AG04449 (cell line): ENCODE measurements around the gene COL6A2.
"Not testable (repeated sequence)": the region's sequence is repeated elsewhere in the genome, so short reads cannot be mapped to it uniquely, and the experiment has no call there.

ENCODE experiments used
- CTCF ChIA-PET: fragments of 350-600 bp; formaldehyde crosslinking; extraction: SDS; loops from one replicate; lab custom pipeline; 2021; ENCODE audit warnings: antibody characterized with exemption; lab: Yijun Ruan, JAX
- POLR2A ChIA-PET: fragments of 400-600, 350-600 bp; formaldehyde crosslinking; extraction: SDS; loops from one replicate; lab custom pipeline; 2020; ENCODE audit warnings: antibody characterized with exemption, inconsistent platforms; lab: Yijun Ruan, JAX
- DNase-seq: peaks from one replicate; pipeline ENCODE4 v3.0.0-alpha.2; 2010; ENCODE audit warnings: low read depth, low spot score
- H3K4me3 ChIP-seq: 2 replicates; pipeline ENCODE4 v1.5.1; 2011; ENCODE audit warnings: low read depth, mild to moderate bottlenecking, control low read depth, low read length
- CTCF ChIP-seq: IDR thresholded peaks from one replicate; pipeline ENCODE4 v1.5.1; 2011; ENCODE audit warnings: mild to moderate bottlenecking, moderate library complexity, low read length, control low read depth, inconsistent platforms; ENCODE audit not compliant: insufficient read depth; ENCODE audit errors: missing control alignments

Gene COL6A2

GRCh38 chr21:46171585-46171984, 73.7 kb downstream of the COL6A2 start:
- DNase-seq, result no peak
- H3K4me3 ChIP-seq, result no peak overlapping the region
- CTCF ChIA-PET, result interaction anchor here (1.0 kb wide), 1 partner anchor 27 kb away, joined by 3 read pairs; no protein-coding TSS in a partner anchor
- no peak for TF ChIP-seq CTCF
- POLR2A ChIA-PET, result no interaction called here

DNA sequence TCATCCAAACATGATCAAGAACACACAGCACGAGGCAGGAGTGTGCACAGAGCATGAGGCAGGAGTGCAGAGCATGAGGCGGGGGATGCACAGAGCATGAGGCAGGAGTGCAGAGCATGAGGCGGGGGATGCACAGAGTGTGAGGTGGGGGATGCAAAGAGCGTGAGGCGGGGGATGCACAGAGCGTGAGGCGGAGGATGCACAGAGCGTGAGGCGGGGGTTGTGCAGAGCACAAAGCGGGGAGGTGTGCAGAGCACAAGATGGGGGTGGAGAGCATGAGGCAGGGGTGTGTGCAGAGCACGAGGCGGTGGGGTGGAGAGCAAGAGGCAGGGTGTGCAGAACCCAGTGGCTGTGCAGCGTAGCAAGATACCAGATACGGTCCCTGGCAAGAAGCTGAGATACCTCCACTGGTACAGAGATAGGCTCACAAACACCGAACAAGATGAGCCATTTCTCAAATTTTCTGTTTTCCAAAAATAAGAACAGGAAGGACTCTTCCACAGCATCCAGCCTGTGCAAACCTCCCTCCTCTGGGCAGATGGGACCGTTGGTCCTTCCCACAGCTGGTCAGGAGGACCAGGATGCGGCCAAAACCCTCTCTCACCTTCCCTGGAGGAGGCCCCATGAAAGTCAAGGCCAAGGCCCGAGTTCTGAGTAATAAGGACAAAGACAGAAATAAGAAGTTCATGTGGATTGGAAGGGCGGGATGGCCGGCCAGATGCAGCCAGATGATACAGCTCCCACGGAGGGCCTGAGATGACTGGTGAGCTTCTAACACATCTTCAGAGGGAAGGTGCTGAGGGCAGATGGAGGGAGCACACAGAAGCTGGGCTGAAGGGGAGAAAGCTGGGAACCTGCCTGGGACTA, 74.3 kb downstream of the COL6A2 start:
- ChIA-PET CTCF (interaction anchor here (0.9 to 1.0 kb wide), 2 partner anchors 26 to 201 kb away, joined by 3 read pairs; no protein-coding TSS in a partner anchor), POLR2A (no interaction called here)
- TF ChIP-seq CTCF, result no peak

DNA sequence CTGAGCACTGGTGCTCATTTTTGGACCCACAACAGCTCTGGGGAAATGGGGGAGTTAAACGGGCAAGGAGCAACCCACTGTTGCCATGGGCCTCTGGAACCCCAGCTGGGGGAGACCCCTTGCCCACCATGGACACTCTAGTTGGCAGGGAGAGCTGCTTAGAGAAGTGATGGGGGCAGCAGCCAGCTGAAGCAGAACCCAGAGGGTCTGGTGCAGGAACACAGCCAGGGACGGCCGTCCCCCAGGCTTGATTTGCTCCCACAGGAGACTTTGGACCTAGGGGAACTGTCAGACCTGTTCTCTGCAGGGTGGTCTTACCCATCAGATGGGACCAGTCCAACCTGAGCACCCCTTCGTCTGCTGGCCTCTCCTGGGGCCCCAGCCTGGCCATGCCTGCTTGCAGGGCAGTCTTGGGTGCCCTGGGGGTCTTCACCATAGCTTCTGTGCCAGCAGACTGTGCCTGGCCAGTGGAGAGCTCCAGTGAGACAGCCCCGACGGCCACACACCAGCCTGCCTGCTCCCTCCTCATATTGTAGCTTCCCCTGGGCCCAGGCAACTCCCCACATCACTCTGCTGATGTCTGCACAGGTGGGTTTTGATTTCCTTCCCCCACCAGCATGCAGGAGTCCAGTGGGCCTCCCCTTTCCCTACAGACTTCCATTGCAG, 75.1 kb downstream of the COL6A2 start:
- CTCF ChIA-PET, result interaction anchor here (0.9 to 1.0 kb wide), 2 partner anchors 25 to 202 kb away, joined by 3 read pairs; no protein-coding TSS in a partner anchor
- H3K4me3 ChIP-seq, result no peak overlapping the region
- POLR2A ChIA-PET, result no interaction called here

More for the DNA sequence above, 74.3 kb downstream of the COL6A2 start:
- no peak overlapping the region for H3K4me3 ChIP-seq
- DNase-seq, result no peak

GRCh38 chr21:46173573-46173972, 75.7 kb downstream of the COL6A2 start:
- POLR2A ChIA-PET, result no interaction called here
- H3K4me3 ChIP-seq, result no peak overlapping the region
- TF ChIP-seq CTCF, result no peak
- no peak for DNase-seq
- CTCF ChIA-PET, result no interaction called here

More for the DNA sequence above, 75.1 kb downstream of the COL6A2 start:
- no peak for DNase-seq
- no peak for TF ChIP-seq CTCF

DNA sequence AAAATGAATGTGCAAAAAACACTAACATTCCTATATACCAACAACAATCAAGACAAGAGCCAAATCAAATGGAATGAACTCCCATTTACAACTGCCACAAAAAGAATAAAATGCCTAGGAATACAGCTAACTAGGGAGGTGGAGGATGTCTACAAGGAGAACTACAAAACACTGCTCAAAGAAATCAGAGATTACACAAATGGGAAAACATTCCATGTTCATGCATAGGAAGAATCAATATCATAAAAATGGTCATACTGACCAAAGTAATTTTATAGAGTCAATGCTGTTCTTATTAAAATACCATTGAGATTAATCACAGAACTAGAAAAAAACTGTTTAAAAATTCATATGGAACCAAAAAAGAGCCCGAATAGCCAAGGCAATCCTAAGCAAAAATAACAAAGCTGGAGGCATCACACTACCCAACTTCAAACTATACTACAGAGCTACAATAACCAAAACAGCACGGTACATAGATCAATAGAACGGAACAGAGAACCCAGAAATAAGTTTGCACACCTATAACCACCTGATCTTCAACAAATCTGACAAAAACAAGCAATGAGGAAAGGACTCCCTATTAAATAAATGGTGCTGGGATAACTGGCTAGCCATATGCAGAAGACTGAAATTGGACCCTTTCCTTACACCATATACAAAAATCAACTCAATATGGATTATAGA, 78.7 kb downstream of the COL6A2 start:
- CTCF ChIA-PET, result interaction anchor here (1.0 to 1.2 kb wide), 2 partner anchors 15 to 33 kb away, joined by 4 read pairs; no protein-coding TSS in a partner anchor
- H3K4me3 ChIP-seq, DNase-seq, POLR2A ChIA-PET: not testable (repeated sequence)

GRCh38 chr21:46178961-46179360, 81.0 kb downstream of the COL6A2 start:
- ChIA-PET CTCF (no interaction called here), POLR2A (no interaction called here)
- DNase-seq, result no peak
- no peak overlapping the region for H3K4me3 ChIP-seq
- TF ChIP-seq CTCF, result no peak
